Islet precursor cell (in vitro differentiated cells): ENCODE measurements around the gene GPR148.

Experiments
- DNase-seq: peaks from one replicate; pipeline ENCODE4 v3.0.0-alpha.2; 2018

The GPR148 gene

GRCh38 chr2:130776550-130776949 is 47.7 kb downstream of the GPR148 start:
- peak; percentile 73 for DNase-seq

GRCh38 chr2:130778781-130779180 is 49.9 kb downstream of the GPR148 start:
- DNase-seq, result peak; percentile 11
